COLO668 (cell line): ENCODE data around the gene UBE2E3.

Experiments used
- DNase-seq: peaks from one replicate; lab custom pipeline; 2025; ENCODE audit not compliant: unreplicated experiment; lab: John Stamatoyannopoulos, UW

The UBE2E3 gene

GRCh38 chr2:180978903-180979748 is 1.3 kb upstream of the UBE2E3 start:
- DNase-seq, result no peak

- no peak for DNase-seq
Measured at GRCh38 chr2:180979749-180980105, 678 bp upstream of the UBE2E3 start.

DNA sequence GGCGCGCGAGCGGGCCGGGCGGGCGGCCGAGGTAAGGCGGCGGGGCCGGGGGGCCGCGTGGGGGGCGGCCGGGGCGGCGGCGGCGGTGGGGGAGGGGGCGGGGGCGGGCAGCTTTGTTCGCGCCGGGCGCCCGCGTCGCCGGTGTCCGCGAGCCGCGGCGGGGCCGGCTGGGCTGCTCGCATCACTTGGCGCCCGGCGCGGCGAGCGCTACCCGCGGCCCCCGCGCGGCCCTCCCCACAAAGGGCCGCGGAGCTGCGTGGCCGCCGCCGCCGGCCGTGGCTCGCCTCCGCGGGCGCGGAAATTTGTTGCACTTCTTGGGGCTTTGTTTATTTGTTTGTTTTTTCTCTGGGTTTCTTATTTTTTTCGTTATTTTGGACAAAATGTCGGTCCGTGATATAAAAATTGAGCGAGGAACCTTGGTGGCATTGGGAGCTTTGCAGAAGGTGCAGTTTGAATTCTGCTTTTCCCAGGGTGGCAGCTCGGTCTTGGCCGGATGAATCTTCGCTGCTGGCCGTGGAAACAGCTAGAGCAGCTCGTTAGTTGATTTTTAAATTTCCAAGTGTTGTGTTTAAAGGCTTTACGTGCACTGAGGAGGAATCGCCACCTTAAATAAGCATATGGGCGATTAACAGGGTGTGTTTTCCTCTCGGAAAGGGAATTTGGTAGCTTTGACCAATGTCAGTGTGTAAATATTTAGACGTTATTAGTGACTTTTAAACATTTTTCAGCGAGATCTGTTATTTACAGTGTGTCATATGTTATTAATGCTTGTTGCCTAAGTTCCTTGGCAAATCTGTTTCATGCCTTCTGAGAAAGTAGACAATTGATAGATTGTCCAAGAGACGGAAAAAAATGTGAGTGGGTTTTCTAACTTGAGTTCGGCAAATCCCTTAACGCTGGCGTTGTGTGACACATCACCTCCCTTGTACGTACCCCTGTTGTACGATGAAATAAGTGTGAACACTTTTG is 822 bp downstream of the UBE2E3 start:
- DNase-seq, result peak; percentile 67

GRCh38 chr2:180983468-180984242 is 3.2 kb downstream of the UBE2E3 start:
- peak; percentile 25 for DNase-seq

DNA sequence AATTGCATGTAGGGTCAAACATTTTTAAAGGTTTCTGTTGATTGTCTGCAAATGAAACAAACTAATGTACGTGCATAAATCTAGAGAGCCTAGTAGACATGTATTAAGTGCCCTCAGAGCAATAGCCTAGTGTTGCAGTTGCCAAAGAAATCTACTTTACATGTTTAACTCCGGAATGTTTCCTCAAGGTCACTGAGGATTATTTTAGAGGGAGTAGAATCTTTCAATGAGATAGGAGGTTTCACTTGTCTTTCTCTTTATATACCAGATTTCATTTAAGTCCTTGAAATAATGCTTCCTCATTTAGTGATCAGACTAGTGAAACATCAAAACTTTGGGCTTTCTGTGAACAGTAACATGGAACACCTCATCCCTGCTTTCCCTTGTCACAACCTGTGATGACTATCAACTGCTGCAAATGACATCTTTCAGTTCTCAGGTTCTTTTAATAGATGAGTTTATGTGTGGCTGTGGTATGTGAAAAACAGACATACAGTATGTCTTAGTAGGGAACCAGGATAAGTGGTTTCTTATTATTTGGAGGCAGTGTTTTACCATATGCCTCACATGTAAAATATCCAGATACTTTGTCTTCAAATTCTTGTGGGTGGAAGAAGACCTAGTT is 5.5 kb downstream of the UBE2E3 start:
- DNase-seq, result no peak

GRCh38 chr2:180987146-180987545 is 6.7 kb downstream of the UBE2E3 start:
- no peak for DNase-seq

GRCh38 chr2:180990337-180990736 is 9.9 kb downstream of the UBE2E3 start:
- no peak for DNase-seq

DNA sequence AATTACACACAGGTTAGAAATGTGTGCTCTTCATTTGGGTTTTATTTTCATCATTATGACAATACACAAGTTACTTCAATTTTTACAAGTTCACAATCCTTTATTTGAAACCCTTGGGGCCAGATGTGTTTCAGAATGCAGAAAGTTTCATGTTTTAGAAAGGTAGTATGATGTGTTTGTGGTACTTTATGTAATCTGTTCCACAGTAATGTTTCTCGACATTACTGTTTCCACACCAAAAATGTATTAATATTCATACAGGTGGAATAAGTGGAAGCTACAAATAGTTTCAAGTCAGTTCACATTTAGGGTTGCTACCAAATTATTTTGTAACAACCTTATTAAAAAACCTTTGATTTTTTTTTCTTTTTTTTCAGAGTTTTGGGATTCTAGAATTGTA is 10.4 kb downstream of the UBE2E3 start:
- DNase-seq, result no peak

DNA sequence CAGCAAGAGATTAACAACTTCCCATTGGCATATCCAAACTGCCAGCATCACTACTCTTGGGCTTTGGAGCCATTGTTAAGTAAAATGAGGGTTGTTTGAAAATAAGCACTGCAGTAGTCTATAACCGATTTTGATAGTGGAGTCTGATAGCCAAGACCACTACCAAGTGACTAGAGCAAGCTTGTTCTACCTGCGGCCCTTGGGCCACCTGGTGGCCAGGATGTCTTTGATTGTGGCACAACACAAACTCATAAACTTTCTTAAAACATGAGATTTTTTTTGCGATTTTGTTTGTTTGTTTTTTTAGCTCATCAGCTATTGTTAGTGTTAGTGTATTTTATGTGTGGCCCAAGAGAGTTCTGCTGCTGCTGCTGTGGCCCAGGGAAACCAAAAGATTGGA is 11.0 kb downstream of the UBE2E3 start:
- no peak for DNase-seq

DNA sequence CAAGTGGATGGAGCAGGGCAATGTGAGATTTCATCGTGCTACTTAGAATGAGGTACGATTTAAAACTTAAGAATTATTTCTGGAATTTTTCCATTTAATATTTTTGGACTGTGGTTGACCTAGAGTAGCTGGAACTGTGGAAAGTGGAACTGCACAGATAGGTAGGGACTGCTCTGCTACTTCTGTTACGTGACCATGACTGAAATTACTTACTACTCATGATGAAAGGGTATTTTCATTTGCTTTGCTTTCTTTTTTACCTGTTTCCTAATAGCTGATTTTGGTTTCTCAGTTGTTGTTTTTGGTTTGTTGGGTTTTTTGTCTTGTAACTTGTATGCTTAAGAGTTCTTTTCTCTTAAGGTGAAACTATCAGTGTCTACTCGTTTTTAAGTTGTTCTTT is 11.4 kb downstream of the UBE2E3 start:
- DNase-seq, result no peak

DNA sequence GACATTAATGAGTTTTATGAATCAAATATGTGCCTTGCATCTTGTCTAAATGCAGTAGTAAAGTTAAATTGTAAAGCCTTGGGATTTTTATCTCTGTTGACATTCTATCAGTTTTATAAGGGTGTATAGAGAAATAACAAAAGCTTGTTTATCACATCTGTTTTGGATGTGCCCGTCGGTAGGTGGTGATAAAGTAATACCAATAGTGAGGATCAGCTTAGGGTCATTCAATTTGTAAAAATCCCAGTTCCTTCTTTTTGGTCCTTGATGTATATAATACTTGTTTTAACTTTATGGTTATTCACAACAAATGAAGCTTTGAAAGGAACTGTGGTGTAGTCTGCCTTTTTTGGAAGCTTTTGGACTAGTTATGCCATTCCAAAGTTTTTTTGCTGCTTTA is 12.6 kb downstream of the UBE2E3 start:
- DNase-seq, result no peak

DNA sequence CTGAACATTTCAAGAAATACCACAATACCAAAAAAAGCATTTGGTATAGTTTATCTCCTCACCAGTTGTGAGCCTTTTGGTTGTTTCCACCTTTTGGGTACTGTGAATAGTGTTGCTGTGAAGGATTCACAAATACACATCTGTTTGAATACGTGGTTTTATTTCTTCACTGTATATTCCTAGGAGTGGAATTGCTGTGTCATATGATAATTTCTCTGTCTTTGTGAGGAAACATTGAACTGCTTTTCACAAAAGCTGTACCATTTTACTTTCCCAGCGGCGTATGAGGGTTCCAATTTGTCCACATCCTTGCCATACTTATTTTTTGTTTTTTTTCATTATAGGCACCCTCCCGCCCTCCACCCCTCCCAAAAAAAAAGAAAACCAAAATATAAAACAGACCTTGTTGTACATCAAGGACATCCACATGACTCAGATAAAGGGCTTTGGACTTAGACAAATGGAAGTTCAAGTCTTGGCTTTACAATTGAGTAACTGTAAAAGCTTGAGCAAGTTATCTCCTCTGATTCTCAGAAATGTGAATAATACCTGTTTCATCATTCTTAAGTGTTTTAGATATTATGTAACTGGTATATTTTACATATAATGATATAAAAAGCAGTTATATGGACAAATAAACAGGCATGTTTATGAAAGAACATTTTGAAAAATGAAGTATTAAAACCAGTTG is 19.0 kb downstream of the UBE2E3 start:
- DNase-seq, result no peak

DNA sequence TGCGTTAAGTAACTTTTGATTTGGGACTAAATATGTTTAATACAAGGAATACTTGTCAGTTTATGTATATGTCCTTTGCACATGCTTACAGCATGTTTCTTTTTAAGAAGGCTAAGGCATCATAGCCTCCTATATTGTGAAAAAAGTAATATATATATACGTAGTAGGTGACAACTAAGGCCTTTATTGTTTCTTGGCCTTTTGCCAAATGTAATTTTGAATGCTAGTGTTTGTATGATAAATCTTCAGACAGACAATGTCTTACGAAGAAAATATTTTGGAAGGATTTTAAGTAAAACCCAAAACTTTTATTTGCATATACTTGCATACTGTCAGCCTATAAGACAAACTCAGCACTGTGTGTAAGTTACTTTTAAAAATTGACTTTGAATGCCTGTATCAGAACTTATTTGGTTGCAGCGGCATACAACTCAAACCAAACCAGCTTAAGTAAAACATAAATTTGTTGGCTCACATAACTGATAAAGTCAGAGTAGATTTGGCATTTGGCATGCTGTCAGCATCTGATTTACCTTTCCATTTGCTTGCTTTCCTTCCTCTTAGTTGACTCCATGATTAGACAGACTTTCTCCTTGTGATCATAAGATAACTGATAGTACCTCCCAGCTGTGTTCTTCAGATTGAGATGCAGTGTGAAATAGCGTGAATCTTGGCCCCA is 24.4 kb downstream of the UBE2E3 start:
- no peak for DNase-seq

DNA sequence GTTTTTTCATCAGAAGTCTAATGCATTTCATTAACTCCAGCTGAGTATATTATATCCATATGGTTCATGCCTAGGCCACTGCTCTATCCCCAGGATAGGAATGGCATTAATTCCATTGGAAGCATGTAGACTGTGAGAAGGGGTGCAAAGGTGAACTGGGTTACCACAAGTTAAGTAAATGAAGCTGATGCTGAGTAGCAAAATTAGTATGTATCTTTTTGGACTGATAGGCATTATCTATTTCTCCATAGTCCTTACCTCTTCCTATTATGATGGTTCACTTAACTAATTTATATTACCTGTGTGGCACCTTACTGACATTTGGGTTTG is 24.9 kb downstream of the UBE2E3 start:
- DNase-seq, result no peak

- DNase-seq, result no peak
Measured at GRCh38 chr2:181005809-181006208, 25.4 kb downstream of the UBE2E3 start.

GRCh38 chr2:181007086-181007837 is 26.9 kb downstream of the UBE2E3 start:
- no peak for DNase-seq

- DNase-seq, result no peak
Measured at GRCh38 chr2:181008407-181008806, 28.0 kb downstream of the UBE2E3 start.

- DNase-seq, result no peak
Measured at GRCh38 chr2:181021199-181021789, 40.9 kb downstream of the UBE2E3 start.

- DNase-seq, result no peak
Measured at GRCh38 chr2:181022652-181023051, 42.2 kb downstream of the UBE2E3 start.
